Panc1 (cell line): ENCODE data around the gene SCYL1.

Source experiments
- CTCF ChIP-seq: fragments of 450-650 bp; IDR thresholded peaks from 2 replicates; pipeline ENCODE4 v1.5.1; 2017; ENCODE audit warnings: mild to moderate bottlenecking
- POLR2AphosphoS5 ChIP-seq: IDR thresholded peaks from 2 replicates; pipeline ENCODE4 v1.6.1; 2012; ENCODE audit warnings: mild to moderate bottlenecking, low read depth, low read length, moderate library complexity
- REST ChIP-seq, 2 experiments: IDR thresholded peaks; 2 replicates each; pipeline ENCODE4 v1.6.1; 2011 to 2012; ENCODE audit warnings: low read depth in 2 of 2, control low read depth in 1 of 2, low read length in 1 of 2, mild to moderate bottlenecking in 1 of 2, moderate library complexity in 1 of 2; ENCODE audit not compliant: insufficient read depth in 1 of 2
- SIN3A ChIP-seq: IDR thresholded peaks from 2 replicates; pipeline ENCODE4 v1.6.1; 2012; ENCODE audit warnings: low read depth, mild to moderate bottlenecking, low read length, moderate library complexity, borderline replicate concordance; ENCODE audit not compliant: insufficient read depth
- TCF7L2 ChIP-seq: IDR thresholded peaks from 2 replicates; pipeline ENCODE4 v1.6.1; 2011; ENCODE audit warnings: mild to moderate bottlenecking, low read depth, low read length, inconsistent platforms

- TF ChIP-seq CTCF (no peak), REST (IDR thresholded peaks at IDR 0.05; ENCODE audit: insufficient read depth in 1 of 2, low read depth in 2 of 2, low read length in 1 of 2) (no peak), SIN3A (no peak), POLR2AphosphoS5 (no peak), TCF7L2 (no peak)
Measured at GRCh38 chr11:65560555-65561418, 35.9 kb downstream of the SCYL1 start.
